Left lung (tissue), 10 donors: Measurements from ENCODE around the gene DIPK1B. TPM values are rescaled to one million over a fixed set of nuclear protein-coding genes. Genes with fewer than 3 reads are reported as not detected.

Experiments used
- ATAC-seq: fragments of 200-7000 bp; cut with Tn5 transposase; one replicate; pipeline ENCODE4 v1.9.1; 2020; ENCODE audit warnings: moderate library complexity
- DNase-seq, 4 donors: peaks; one replicate each; pipeline ENCODE4 v3.0.0-alpha.2; 2013 to 2020
- H3K27ac ChIP-seq, 2 donors: fragments of 200-600 bp; sonication (generic) in 1 of 2; one replicate each; pipeline versions ENCODE4 v1.5.0 to v1.8.0; 2020 to 2021
- H3K27me3 ChIP-seq, 2 donors: fragments of 200-600 bp; sonication (generic) in 1 of 2; one replicate each; pipeline versions ENCODE4 v1.5.0 to v1.8.0; 2020 to 2021
- H3K36me3 ChIP-seq, 2 donors: fragments of 200-600 bp; sonication (generic) in 1 of 2; one replicate each; pipeline versions ENCODE4 v1.5.0 to v1.8.0; 2020 to 2021
- H3K4me1 ChIP-seq, 2 donors: fragments of 200-600 bp; one replicate each; pipeline ENCODE4 v1.8.0; 2021
- H3K4me3 ChIP-seq, 2 donors: fragments of 200-600 bp; sonication (generic) in 1 of 2; one replicate each; pipeline versions ENCODE4 v1.5.0 to v1.8.0; 2020 to 2021; ENCODE audit warnings: mild to moderate bottlenecking in 1 of 2
- H3K9me3 ChIP-seq, 2 donors: fragments of 200-600 bp; sonication (generic) in 1 of 2; one replicate each; pipeline versions ENCODE4 v1.5.0 to v1.8.0; 2020 to 2021
- intact Hi-C, 2 donors: fragments of 100-400 bp; cut with DNase I; formaldehyde crosslinking; loops; one replicate each; pipeline versions ENCODE4 v1.11.2 to v1.14.2; 2022
- polyA plus RNA-seq, 6 donors: library from polyadenylated mRNA; unstranded; fragments of 120-200 nt; gene quantifications; one replicate each; pipeline ENCODE4 v1.2.1, GENCODE V29; 2013; ENCODE audit not compliant: insufficient read length in 6 of 6
- total RNA-seq, 2 donors: library from RNA; stranded (reverse); fragmentation: NEBNext Ultra II Directional; extraction: Animal tissue kit (Norgen Biotek cat#: 25700); gene quantifications; one replicate each; pipeline ENCODE4 v1.2.1, GENCODE V29; 2021
- TF ChIP-seq, protein P1 (sequence below), 2 donors: fragments of 200-600 bp; sonication (generic) in 1 of 2; IDR thresholded peaks; one replicate each; pipeline versions ENCODE4 v1.5.0 to v1.8.0; 2021; ENCODE audit warnings: antibody characterized with exemption in 2 of 2
- donor health status: DM: no; HTN: yes; CAD: no.
- donor health status: DM: no; HTN: no; CAD: no.

DIPK1B gene
- total and polyA plus RNA-seq, 8 donors, result 12.6 to 37.4 (median 28.6) TPM

DNA sequence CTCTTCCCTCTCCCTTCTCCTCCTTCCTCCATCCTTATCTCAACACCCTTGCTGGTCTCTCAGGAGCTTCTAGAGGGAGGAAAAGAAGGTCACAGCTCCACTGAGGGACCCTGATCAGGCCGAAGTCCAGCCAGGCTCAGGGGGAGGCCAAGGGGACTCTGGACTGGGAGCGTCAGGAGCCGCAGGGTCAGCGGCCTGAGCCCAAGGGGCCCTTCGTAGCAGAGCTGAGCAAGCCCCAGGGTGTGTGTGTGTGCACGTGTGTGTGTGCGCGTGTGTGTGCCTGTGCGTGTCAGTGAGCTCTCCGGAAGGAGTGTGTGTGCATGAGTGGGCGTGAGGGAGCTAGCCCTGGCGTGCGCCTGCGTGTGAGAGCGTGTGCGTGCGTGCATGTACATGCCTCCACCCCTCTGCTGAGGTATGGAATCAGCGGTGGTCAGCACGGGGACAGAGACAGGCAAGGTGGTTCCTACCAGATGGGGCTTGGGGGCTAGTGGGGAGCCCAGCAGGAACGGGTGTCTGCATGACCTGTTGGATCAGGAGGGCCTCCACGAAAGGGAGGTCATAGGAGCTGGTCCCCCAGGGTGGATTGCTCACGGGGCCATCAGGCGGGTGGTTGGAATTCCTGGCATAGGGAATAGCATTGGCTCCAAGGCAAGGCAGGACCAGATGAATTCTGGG is 15.1 kb upstream of the DIPK1B start:
- intact Hi-C loops, result no loop called here
- H3K27me3 ChIP-seq, result peaks cover 4 to 16% of the 10 kb centered on the region in 2 donors
- DNase-seq, result no peak
- TF ChIP-seq, protein P1, sequence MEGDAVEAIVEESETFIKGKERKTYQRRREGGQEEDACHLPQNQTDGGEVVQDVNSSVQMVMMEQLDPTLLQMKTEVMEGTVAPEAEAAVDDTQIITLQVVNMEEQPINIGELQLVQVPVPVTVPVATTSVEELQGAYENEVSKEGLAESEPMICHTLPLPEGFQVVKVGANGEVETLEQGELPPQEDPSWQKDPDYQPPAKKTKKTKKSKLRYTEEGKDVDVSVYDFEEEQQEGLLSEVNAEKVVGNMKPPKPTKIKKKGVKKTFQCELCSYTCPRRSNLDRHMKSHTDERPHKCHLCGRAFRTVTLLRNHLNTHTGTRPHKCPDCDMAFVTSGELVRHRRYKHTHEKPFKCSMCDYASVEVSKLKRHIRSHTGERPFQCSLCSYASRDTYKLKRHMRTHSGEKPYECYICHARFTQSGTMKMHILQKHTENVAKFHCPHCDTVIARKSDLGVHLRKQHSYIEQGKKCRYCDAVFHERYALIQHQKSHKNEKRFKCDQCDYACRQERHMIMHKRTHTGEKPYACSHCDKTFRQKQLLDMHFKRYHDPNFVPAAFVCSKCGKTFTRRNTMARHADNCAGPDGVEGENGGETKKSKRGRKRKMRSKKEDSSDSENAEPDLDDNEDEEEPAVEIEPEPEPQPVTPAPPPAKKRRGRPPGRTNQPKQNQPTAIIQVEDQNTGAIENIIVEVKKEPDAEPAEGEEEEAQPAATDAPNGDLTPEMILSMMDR (IDR thresholded peaks at IDR 0.05), result no peak
- no peak for ATAC-seq
- H3K36me3 ChIP-seq, result no peaks in the 10 kb centered on the region
- H3K27ac ChIP-seq, result peak overlapping the region; percentile 53 to 90
- no peak overlapping the region for H3K4me3 ChIP-seq
- H3K4me1 ChIP-seq, result peaks cover 22 to 86% of the 10 kb centered on the region in 2 donors
- H3K9me3 ChIP-seq, result no peaks in the 10 kb centered on the region

DNA sequence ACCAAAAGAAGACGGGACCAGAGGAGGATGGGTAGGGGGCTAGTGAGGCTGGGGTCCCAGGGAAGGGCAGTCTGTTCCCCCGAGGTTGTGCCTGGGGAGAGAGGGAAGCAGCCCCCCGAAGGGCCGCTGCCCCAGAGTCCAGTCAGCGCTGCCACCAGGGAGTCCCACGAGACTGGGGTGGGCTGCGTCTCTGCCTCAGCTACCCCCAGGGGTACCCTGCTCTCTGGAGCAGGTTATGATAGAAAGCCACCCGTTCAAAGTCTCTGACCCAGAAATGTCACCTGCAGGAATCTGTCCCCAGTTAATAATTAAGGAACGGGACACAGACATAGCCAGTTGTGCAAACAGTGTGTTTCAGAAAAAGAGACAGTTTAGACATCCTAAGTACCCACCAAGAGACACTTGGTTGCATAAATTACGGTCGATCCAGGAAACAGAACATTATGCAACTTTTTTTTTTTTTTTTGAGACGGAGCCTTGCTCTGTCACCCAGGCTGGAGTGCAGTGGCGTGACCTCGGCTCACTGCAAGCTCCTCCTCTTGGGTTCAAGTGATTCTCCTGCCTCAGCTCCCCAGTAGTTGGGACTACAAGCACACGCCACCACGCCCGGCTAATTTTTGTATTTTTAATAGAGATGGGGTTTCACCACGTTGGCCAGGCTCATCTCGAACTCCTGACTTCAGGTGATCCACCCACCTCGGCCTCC is 14.4 kb upstream of the DIPK1B start:
- DNase-seq (peak in 1 of 4 donors; percentile 66), ATAC-seq (peak; percentile 6)
- Histone ChIP-seq H3K27ac (peak overlapping the region; percentile 53 to 90), H3K9me3 (no peaks in the 10 kb centered on the region), H3K4me3 (no peak overlapping the region), H3K27me3 (peaks cover 4 to 16% of the 10 kb centered on the region in 2 donors), H3K4me1 (peaks cover 22 to 81% of the 10 kb centered on the region in 2 donors), H3K36me3 (no peaks in the 10 kb centered on the region)
- intact Hi-C loops, result no loop called here
- TF ChIP-seq, protein P1 (IDR thresholded peaks at IDR 0.05), result no peak

DNA sequence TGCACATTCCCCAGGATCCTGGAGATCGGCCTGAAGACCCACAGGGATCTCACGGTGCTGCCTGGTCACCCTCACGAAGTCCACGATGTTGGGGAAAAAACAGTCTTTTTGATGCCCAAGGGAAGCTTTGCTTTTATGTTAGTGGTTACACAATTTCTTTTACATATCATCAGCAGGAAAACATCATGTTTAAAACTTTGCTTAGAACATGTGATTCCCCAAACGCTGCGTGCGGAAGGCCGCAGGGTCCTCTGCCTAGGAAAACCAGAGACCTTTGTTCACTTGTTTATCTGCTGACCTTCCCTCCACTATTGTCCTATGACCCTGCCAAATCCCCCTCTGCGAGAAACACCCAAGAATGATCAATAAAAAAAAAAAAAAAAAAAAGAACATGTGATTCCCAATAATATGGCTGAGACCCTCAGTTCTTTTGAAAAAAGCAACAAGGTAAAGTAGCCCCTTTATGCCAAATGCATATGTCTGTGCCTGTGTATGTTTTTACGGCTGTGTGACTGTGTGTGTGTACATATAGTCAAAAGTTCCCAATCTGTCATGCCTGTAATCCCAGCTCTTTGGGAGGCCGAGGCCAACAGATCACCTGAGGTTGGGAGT is 13.6 kb upstream of the DIPK1B start:
- no peaks in the 10 kb centered on the region for H3K36me3 ChIP-seq
- TF ChIP-seq, protein P1 (IDR thresholded peaks at IDR 0.05), result no peak
- DNase-seq, result no peak
- ATAC-seq, result no peak
- H3K9me3 ChIP-seq, result no peaks in the 10 kb centered on the region
- H3K4me3 ChIP-seq, result no peak overlapping the region
- H3K27me3 ChIP-seq, result peaks cover 4 to 16% of the 10 kb centered on the region in 2 donors
- peak overlapping the region in 1 of 2 donors; percentile 90 for H3K27ac ChIP-seq
- intact Hi-C loops, result no loop called here
- H3K4me1 ChIP-seq, result peaks cover 15 to 73% of the 10 kb centered on the region in 2 donors

DNA sequence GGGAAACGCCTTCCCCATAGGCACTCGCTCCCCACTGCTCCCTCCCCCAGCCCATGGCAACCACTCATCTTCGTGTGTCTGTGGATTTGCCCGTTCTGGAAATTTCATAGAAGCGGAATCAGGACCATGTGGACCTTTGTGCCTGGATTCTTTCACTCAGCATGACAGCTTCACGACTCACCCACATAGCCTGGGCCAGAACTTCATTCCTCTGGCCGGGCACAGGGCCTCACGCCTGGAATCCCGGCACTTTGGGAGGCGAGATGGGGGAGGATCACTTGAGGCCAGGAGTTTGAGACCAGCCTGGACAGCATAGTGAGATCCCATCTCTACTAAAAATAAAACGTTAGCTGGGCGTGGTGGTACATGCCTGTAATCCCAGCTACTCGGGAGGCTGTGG is 12.1 kb upstream of the DIPK1B start:
- Histone ChIP-seq H3K4me3 (no peak overlapping the region), H3K36me3 (no peaks in the 10 kb centered on the region), H3K9me3 (no peaks in the 10 kb centered on the region), H3K27ac (no peak overlapping the region), H3K27me3 (peaks cover 4 to 16% of the 10 kb centered on the region in 2 donors), H3K4me1 (peaks cover 15 to 61% of the 10 kb centered on the region in 2 donors)
- intact Hi-C loops, result no loop called here
- TF ChIP-seq, protein P1 (IDR thresholded peaks at IDR 0.05), result no peak
- ATAC-seq (no peak), DNase-seq (no peak)
